Measurements from ENCODE around the gene OR1N1.
"Not testable (repeated sequence)": the region's sequence is repeated elsewhere in the genome, so short reads cannot be mapped to it uniquely, and the experiment has no call there.

Gene OR1N1, protein sequence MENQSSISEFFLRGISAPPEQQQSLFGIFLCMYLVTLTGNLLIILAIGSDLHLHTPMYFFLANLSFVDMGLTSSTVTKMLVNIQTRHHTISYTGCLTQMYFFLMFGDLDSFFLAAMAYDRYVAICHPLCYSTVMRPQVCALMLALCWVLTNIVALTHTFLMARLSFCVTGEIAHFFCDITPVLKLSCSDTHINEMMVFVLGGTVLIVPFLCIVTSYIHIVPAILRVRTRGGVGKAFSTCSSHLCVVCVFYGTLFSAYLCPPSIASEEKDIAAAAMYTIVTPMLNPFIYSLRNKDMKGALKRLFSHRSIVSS

DNA sequence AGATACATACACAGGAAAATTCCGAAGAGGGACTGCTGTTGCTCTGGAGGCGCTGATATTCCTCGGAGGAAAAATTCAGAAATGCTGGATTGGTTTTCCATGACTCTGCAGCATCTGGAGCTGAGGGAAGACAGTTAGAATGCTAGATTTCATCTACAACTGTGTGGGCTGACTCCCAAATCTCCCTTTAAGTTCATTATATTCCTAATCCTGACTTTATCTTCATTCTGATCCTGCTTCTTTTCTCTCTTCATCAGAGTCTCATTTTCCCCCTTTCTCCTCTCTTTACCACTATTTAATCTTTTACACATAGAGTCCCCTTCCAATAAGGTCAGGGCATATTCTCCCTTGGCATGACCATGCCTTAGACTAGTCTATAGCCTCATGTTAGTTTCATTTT is at the start of gene OR1N1:
TSS of gene OR1N1 (minus strand) at position 101 of the 400 bp plus-strand sequence. CDS start at position 101, 0 bp downstream.
- no peak for DNase-seq (ENCODE audit: low read depth in 2 of 2)

DNA sequence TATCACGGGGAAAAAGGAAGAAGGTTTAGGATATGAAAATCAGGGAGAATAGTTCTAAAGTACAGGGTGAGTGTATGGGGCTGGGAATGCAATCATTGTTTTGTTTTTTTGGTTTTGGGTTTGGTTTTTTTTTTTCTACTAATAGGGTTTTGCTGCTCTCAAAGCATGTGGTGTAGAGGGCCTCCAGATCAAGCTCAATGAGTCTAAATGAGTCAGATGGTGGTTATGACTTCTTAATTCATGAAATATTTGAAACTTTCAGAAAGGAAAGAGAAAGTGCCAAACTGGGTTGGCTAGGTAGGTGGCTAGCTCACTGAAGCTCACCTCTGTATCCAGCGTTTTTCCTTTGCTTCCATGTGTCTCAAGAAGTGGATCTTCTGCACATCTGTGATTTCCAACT is 45.4 kb upstream of the OR1N1 start:
- no peak for DNase-seq (ENCODE audit: low read depth in 2 of 2)

DNA sequence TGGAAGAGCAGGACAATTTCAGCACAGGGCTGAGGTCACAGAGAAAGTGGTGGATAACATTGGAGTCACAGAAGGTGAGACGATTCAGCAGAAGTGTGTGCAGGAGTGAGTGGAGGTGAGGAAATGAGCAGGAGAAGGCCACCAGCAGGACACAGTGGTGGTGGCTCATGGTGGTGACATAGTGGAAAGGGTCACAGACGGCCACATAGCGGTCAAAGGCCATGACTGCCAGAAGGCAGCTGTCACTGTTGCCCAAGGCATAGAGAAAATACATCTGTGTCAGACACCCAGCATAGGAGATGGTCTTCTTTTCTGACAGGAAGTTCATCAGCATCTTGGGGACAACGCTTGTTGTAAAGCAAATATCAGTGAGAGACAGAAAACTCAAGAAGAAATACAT is 40.8 kb upstream of the OR1N1 start:
- no peak for DNase-seq (ENCODE audit: low read depth in 2 of 2)

DNA sequence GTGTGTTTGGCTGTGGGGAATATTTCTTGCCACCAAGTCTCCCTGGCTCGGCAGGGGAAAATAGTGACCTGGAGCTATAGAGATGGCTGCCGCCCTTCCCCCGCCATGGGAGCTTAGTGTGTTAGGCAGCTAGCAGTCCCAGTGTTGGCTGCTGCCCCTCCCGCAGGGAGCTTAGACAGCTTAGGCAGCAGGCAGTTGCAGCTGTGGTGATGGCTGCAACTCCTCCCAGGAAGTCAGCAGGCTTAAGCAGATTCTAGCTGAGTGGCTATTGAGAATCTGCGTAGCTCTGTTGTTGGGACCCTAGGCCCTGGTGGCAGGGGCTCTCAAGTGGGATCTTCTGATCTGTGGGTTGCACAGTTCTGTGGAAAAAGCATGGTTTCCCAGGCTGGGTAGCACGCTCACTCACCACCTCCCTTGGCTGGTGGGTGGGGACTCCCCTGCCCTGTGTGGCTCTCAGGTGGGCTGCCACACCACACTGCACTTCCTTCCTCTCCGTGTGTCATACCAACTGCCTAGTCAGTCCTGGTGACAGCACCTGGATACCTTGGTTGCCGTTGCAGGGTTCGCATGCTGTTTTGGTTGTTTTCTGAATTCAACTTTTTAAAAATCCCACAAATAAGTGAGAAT is 35.2 kb upstream of the OR1N1 start:
- DNase-seq (ENCODE audit: low read depth in 2 of 2), result no peak

DNA sequence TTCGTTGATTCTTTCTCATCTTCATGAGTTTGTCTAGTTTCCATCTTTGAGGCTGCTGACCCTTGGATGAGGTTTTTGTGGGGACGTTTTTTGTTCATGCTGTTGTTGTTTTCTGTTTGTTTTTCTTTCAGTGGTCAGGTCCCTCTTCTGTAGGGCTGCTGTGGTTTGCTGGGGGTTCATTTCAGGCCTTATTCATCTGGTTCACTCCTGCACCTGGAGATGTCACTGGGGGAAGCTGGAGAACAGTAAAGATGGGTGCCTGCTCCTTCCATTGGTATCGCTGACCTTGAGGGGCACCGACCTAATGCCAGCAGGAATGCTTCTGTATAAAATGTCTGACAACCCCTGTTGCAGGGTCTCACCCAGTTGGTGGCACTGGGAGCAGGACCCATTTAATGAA is 34.4 kb upstream of the OR1N1 start:
- no peak for DNase-seq (ENCODE audit: low read depth in 2 of 2)

DNA sequence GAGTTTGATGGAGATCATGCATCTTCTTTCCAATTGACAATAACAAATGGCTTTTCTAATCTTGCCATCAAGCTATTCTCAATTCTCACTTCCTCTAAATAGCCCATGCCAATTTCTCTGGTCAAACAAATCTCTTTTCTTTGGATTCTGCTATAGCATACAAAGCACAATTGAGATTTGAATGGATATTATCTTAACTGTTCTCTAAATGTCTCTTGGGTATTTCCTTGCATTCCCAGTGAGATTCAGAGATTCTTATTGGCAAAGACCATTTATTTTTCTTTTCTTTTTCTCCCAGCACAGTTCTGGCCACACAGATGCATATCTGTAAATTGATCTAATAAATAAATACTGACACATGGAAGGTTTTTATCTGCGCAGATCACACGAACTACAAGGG is 25.7 kb upstream of the OR1N1 start, which contains the start of gene OR1N2:
TSS of gene OR1N2 (plus strand) at position 301 of the 400 bp plus-strand sequence. CDS start 100 bp downstream, outside the sequence.
- no peak for DNase-seq (ENCODE audit: low read depth in 2 of 2)

DNA sequence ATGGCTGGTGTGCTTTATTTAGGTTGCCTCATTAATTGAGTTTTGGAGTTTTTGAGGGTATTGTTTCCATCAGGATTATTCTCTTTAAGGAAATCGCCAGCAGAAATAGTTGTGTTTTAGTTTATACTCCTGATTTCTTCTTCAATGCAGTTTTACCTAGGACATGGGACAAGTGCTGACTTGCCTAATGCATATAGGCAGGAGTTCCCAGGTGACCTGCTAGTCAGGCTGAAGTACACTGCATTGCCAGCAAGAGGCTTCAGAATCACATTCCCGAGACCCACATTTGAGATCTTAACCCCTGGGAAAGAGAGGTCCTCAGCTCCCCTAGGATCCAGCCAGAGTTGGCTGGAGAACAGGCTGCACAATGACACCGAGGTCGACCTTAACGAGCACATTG is 24.3 kb upstream of the OR1N1 start:
- no peak for DNase-seq (ENCODE audit: low read depth in 2 of 2)

DNA sequence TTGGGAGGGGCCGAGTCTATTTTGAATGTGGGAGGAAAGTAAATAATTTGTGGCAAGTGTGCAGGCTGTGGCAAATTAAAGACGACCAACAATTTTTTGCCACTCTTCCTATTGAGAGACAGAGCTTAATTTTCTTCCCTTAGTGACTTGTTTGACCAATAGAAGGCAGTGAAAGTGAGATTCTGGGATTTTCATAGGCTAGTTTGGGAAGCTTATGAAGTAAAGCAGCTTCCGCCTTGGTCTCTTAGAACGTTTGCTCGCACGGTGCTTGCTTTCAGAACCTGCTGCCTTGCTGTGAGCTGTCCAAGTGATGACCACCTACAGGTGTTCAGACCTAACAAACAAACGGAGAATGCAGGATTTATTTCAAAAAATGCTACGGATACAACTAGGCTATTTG is 19.1 kb upstream of the OR1N1 start:
- DNase-seq (ENCODE audit: low read depth in 2 of 2), result no peak

DNA sequence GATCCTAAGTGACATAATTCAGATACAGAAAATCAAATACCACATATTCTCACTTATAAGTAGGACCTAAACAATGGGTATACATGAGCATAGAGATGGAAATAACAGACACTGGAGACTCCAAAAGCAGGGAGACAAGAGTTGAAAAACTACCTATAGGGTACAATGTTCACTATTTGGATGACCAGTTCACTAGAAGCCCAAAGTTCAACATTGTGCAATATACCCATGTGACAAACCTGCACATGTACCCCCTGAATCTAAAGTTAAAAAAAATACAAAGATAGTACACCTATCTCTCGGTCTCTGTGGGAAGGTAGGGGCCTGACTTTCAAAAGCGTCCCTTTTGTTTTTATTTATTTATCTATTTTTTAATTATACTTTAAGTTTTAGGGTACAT is 11.7 kb upstream of the OR1N1 start:
- no peak for DNase-seq (ENCODE audit: low read depth in 2 of 2)

DNA sequence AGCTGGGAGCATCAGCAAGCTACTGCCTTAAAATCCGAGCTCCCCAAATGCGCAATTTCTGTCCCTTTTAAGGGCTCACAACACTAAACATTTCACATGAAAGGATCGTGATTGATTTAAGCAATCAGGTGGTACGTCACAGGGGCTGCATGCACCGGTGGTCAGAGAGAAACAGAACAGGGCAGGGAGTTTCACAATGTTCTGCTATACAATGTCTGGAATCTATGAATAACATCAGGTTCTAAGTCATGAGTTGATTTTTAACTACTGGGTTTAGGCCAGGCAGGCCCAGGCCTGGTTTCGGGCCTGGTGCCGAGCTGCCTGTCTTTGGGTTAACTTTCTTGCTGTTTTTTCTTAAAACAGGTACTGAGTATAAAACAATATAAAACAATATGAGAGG is 10.0 kb upstream of the OR1N1 start:
- DNase-seq (ENCODE audit: low read depth in 2 of 2), result not testable (repeated sequence)

DNA sequence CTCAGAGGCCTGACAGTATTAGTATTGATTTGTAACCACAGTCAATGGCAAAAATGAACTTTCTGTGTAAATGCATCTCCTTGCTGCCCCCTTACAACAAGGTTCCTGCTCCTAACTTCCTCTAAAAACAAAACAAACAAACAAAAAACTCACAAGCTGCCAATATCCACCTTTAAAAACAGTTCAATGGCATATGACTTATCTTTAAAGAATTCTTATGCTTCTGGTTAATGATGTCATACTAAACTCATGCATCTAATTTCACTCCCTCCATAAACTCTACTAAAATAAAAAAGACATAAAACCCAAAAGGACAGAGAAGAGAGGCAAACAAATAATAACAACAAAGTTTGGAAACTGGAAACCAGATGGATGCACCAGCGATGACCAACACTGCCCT is 9.0 kb upstream of the OR1N1 start:
- no peak for DNase-seq (ENCODE audit: low read depth in 2 of 2)

DNA sequence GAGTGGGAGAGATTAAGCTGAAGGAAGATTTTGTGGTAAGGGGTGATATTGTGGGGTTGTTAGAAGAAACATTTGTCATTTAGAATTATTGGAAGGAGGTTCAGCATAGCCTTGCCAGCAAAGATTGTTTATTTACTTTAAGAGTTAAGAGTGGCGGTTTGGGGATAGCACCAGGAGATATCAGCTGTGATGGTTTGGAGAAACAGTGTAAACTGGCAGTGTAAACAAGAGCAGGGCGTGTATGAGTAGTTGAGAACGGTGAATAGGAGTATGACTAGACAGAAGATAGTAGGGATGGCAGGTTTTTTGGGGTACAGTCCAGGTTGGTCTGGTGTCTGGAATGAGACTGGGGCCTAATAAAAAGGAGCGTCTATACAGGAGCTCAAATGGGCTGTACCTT is 4.1 kb upstream of the OR1N1 start:
- DNase-seq (ENCODE audit: low read depth in 2 of 2), result not testable (repeated sequence)

DNA sequence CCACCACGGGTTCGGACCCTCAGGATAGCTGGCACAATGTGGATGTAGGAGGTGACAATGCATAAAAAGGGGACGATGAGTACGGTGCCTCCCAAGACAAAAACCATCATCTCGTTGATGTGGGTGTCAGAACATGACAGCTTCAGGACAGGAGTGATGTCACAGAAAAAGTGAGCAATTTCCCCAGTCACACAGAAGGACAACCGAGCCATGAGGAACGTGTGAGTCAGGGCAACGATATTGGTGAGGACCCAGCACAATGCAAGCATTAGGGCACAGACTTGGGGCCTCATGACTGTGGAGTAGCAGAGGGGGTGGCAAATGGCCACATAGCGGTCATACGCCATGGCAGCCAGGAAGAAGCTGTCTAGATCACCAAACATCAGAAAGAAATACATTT is 491 bp downstream of the OR1N1 start:
- DNase-seq (ENCODE audit: low read depth in 2 of 2), result peak in 1 of 2 donors; percentile 0

DNA sequence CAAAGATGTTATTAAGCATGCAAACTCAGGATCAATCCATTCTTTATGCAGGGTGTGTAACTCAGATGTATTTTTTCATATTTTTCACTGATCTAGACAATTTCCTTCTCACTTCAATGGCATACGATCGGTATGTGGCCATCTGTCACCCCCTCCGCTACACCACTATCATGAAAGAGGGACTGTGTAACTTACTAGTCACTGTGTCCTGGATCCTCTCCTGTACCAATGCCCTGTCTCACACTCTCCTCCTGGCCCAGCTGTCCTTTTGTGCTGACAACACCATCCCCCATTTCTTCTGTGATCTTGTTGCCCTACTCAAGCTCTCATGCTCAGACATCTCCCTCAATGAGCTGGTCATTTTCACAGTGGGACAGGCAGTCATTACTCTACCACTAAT is 7.7 kb downstream of the OR1N1 start:
- no peak for DNase-seq (ENCODE audit: low read depth in 2 of 2)

DNA sequence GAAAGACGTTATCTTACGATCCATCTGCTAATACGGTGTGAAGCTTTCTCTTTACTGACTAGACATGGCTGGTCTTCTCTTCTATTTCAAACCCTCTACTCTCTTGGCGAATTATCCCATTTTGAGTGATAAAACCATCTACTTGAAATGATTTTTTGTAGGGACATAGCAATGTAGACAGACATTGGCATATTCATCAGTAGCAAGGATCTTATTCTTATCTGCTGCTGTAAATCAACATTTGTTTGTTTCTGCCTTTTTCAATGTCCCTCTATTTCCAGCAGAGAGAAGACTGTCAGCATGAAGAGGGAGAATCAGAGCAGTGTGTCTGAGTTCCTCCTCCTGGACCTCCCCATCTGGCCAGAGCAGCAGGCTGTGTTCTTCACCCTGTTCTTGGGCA is 8.3 kb downstream of the OR1N1 start, which contains the start of gene OR1J4:
TSS of gene OR1J4 (plus strand) at position 301 of the 400 bp plus-strand sequence. CDS start at position 301, 0 bp downstream.
- no peak for DNase-seq (ENCODE audit: low read depth in 2 of 2)

DNA sequence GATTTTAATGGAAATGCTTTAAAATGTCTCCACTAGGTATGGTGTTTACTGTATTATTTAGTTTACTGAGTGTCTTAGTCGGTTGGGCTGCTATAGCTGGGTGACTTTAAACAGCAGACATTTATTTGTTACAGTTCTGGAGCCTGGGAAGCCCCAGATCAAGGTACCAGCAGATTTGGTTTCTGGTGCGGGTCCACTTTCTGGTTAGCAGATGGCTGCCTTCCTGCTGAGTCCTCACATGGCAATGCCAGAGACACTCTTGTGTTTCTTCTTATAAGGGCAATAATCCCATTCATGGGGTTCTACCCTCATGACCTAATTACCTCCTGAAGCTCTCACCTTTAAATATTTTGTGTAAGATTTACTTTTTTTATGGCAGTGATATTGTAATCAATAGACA is 8.9 kb downstream of the OR1N1 start:
- DNase-seq (ENCODE audit: low read depth in 2 of 2), result no peak

DNA sequence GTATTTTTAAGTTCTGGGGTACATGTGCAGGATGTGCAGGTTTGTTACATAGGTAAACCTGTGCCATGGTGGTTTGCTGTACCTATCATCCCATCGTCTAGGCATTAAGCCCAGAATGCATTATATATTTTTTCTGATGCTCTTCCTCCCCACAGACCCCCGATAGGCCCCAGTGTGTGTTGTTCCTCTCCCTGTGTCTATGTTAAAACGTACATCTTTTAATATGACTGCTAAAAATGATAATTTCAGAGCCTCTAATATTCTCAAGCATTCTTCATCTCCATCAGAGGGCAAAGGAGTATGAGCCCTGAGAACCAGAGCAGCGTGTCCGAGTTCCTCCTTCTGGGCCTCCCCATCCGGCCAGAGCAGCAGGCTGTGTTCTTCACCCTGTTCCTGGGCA is 16.6 kb downstream of the OR1N1 start, which contains the start of gene OR1J2:
TSS of gene OR1J2 (plus strand) at position 301 of the 400 bp plus-strand sequence. CDS start at position 301, 0 bp downstream.
- no peak for DNase-seq (ENCODE audit: low read depth in 2 of 2)

DNA sequence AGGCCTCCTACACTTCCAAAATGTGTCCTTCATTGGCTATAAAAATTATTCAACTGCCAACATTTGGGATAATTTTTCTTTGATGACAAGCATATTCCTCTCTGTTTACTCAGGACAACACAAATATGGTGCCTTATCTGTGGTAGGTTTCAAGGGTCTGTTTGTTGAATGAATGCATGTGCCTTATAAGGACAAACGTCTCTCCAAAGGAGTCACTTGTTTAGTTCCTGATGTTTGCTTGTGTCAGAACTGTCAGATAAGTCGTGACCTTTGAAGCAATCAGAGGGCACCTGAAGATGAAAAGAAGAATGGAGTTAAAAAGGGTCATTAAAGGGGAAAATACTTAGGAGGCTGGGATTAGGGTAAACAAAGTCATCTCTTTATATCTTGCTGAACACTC is 20.1 kb downstream of the OR1N1 start:
- DNase-seq (ENCODE audit: low read depth in 2 of 2), result no peak

DNA sequence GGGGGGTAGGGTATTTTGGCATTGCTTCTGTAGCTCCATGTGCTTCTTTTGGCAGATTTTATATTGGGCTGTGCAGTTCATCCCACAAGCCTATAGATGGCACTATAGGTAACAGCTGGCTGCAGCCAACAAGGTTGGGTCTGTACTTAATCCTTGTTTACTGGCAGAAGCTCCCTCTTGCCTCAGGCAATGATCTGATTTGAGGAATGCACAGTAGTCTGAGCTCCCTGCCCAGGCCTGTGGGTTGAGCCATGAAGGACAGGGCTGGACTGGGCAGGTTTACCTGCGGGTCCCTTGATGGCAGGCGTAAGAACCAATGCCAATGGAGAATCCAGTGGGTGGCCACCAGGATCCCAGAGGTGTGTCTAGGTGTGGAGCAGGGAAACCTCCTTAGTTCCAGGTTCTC is 28.2 kb downstream of the OR1N1 start:
- no peak for DNase-seq (ENCODE audit: low read depth in 2 of 2)

DNA sequence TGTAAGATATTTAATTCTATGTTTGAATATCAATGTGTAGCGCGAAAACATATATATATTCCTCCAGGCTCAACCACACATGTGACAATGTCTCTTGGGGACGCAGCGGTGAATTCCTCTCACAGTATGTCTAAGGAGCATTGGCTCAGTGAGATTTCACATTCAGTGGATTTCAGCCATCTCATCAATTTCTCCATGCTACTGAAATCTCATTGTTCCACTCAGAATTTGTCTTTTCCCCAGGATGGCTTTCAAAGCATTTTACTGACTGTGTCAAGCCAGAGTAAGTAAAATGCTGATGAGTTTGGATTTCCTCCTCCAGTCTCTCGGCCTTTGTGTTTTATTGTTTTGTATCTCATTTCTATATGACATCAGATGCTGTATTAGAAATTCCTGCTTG is 48.0 kb downstream of the OR1N1 start:
- DNase-seq (ENCODE audit: low read depth in 2 of 2), result no peak

DNA sequence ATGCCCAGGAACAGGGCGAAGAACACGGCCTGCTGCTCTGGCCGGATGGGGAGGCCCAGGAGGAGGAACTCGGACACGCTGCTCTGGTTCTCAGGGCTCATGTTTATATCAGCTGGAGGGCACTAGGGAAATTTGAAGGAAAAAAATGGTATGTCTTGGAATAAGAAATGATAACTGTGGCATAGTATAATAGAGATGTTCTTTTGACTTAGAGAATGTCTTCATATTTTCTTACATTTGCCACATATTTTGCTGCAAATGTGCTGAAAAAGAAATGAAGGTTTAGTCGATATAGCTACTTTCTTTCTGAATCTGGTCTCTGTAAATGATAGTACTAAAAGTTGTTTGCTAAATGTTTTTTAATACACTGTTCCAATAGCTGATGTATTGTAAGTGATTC is 49.3 kb downstream of the OR1N1 start, which contains the start of gene OR1J1:
TSS of gene OR1J1 (minus strand) at position 101 of the 400 bp plus-strand sequence. CDS start at position 101, 0 bp downstream.
- no peak for DNase-seq (ENCODE audit: low read depth in 2 of 2)

DNA sequence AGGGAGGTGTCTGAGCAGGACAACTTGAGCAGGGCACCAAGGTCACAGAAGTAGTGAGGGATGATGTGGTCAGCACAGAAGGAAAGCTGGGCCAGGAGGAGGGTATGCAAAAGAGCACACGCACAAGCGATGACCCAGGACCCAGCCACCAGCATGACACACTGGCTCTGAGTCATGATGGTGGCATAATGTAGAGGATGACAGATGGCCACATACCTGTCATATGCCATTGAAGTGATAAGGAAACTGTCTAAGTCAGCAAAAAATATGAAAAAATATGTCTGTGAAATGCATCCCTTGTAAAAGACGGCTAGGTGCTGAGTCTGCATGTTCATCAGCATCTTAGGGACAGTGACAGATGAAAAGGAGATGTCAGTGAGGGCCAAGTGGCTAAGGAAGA is 49.7 kb downstream of the OR1N1 start:
- DNase-seq (ENCODE audit: low read depth in 2 of 2), result no peak

All from activated CD4-positive, alpha-beta T cell treated with anti-CD3 and anti-CD28 coated beads for 24 hours (primary cell).